GM18519 (cell line): Measurements from ENCODE around the gene SNAP23.

Source experiments
- ATAC-seq: cut with Tn5 transposase; IDR thresholded peaks from one replicate; pipeline ENCODE4 v1.9.1; 2021; ENCODE audit warnings: mild to moderate bottlenecking, moderate library complexity; ENCODE audit not compliant: unreplicated experiment, low FRiP score

Gene SNAP23

DNA sequence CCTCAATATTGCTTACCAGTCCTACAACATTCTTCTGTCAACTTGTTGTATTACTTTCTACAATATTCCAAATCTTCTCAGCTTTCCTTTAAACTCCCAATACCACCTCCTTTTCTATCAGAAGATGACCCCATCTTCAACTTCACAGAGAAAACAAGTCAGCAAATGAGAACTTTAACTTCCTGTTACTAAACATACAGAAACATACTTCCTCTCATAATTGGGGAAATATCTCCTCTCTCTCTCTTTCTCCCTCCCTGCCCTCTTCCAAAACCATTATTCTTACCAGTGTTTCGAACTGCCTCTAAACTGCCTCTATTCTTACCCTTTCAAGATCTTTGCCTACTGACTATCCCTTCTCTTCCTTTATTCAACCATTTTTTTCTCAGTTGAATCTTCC lies 1.8 kb upstream of the SNAP23 start:
- no peak for ATAC-seq

DNA sequence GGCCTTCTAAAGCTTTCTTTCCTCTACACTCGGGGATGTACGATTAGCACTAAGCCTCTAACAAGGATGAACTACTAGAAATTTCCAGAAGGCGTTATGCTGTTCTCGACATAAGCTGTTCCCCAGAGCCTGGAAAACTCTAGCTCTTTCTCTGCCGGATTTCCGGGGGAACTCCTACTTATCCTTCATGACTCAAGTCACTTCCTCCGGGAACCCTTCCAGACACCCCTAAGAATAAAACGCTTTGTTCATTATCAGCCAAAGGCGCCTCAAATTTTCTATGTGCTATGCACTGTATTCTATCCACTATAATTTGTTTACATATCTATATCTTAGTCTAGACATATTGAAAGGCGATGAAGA lies 455 bp upstream of the SNAP23 start:
- ATAC-seq = no peak

DNA sequence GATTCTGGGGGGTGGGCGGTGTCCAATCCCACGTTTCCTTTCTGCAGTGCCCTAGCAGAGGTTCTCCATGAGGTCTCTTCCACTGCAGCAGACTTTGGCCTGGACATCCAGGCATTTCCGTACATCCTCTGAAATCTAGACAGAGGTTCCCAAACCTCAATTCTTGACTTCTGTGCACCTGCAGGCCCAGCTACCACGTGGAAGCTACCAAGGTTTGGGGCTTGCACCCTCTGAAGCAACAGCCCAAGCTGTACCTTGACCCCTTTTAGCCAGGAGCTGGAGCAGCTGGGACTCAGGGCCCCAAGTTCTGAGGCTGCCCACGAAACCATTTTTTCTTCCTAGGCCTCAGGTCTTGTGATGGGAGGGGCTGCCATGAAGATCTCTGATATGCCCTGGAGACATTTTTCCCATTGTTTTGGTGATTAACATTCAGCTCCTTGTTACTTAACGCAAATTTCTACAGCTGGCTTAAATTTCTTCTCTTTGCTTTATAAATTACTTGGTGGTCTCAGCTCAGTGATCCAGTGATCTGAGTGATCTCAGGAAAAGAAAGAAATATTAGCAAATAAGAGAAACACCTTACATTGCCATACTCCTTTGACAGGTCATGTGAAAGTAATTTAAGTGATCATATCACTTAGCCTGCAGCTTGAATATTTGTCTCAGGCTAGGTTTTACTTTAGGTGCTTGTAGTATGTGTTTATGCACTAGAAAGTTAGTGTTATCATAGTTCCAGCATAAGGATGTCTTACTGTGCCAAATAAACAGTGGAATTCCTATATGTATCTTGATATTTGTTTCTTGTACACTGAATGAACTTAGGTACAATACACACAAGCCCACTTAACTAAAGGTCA lies 3.0 kb downstream of the SNAP23 start:
- ATAC-seq = no peak

DNA sequence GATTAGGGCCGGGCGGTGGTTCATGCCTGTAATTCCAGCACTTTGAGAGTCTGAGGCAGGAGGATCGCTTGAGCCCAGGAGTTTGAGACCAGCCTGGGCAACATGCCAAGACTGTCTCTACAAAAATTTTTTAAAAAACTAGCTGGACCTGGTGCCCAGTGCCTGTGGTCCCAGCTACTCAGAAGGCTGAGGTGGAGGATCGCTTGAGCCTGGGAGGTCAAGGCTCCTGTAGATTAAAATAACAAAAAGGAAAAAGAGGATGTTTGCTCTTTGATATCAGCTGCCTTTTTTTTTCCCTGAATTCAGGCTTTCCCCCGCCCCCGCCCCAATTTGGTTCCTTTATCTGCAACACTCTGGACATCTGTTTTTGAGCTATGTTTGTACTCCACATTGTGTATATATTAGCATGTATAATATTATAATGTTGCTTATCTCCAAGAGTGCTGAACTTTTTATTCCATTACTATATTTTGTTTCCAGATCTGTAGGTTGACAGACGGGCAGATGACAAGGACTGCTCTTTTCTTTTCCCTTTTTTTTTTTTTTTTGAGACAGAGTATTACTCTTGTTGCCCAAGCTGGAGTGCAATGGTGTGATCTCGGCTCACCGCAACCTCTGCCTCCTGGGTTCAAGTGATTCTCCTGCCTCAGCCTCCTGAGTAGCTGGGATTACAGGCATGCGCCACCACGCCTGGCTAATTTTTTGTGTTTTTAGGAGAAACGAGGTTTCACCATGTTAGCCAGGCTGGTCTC lies 4.6 kb downstream of the SNAP23 start:
- no peak for ATAC-seq

DNA sequence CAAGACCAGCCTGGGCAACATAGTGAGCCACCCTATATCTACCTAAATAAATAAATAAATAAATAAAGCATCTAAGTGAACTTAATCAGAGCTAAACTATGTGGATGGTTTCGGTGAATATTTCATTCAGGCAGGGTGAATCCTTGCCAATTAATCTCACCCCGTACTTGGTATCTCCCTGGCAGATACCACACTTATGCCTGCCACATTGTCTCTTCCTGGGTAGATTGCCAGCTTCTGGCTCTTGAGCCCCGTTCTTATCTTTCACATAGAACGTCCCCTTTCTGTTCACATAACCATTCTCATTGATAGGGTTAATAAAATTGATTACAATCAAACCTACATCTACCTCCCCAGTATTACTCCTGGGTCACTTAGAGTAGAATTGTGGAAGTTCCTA lies 7.0 kb downstream of the SNAP23 start:
- ATAC-seq = no peak

DNA sequence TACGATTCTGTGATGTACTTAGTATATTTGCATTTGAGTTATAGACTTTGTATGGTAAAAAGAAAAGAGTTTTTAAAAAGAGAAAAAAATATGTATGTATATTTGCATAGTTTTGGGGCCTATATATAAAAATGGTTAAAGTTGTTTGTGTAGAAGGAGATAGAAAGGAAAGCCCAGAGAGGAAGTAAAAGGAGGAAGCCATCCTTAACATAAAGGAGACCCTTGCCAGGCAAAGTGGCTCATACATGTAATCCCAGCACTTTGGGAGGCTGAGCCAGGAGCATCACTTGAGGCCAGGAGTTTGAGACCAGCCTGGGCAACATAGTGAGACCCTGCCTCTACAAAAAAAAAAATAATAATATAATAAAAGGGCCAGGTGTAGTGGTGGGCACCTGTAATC lies 8.4 kb downstream of the SNAP23 start:
- ATAC-seq = no peak

DNA sequence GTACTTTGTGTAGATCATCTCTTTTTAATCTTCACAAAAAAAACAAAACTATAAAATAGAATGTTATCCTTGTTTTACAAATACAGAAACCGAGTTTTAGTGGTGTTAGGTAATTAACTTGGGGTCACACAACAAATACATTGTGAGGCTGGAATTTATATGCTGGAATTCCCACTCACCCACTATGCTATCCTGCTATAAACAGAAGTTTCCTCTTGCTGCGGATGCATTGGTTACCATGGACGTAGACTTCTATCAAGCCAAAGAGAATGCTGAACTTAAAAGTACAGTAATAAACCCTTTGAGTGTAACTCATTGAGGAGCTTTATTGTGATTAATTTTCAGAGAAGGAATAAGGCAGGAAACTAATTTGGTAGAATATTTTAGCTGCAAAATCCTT lies 9.2 kb downstream of the SNAP23 start:
- ATAC-seq = no peak

DNA sequence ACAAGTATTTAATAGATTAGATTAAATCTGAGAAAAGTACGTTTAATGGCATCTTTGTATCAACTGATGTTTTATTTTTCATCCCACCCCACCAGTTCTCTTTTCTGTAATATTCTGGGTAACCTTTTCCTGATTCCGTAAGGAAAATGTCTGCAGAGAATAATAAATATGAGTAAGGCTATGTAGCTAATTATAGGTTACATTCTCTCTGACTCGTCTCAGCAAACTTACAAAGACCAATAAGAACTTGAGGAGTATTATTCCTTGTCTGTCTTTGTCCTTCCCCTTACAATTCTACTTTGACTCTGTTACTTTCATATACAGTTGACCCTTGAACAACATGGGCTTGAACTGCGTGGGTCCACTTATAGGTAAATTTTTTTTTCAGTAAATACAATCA lies 12.1 kb downstream of the SNAP23 start:
- no peak for ATAC-seq

DNA sequence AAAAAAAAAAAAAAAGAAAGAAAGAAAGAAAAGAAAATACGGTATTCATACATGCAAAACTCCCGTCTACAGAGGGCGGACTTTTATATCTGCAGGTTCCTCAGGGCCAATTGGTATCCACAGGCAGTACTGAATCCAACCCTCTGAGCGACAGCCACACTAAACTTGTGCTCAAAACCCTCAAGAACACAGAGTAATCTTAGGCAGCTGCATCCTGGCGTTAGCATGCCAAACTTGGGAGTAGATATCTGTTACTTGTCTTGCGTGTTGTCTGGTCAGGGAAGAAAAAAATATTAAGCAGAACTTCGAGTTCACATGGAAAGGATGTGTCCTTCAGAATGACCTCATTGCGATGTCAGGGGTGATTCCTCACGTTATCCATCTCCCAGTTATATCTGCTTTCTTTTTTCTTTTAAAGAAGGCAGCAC lies 12.8 kb downstream of the SNAP23 start:
- ATAC-seq = no peak

DNA sequence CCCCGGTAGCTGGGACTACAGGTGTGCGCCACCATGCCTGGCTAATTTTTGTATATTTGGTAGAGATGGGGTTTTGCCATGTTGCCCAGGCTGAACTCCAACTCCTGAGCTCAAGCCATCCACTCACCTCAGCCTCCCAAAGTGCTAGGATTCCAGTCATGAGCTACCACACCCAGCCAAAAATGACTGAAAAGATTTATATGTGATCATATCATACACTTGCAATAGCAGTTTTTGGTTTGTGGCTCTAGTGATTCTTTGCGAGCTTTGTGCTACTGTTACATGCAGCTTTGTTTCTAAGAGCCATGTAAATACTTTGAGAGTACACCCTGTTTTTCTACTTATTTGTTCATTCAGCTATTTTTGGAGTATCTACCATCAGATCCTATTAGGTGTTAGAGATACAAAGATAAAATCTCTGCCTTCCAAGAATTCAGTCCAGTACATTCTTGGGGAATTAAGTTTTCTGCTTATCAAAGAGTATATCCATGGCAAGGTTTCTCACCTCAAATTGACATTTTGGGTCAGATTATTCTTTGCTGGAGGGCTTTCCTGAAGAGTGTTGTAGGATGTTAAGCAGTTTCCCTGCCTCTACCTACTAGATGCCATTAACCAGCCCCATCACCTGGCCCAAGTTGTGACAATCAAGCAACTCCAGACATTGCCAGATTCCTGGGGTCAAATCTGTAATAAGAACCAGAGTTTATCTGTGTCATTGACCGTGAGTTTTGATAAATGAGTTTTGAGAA lies 15.0 kb downstream of the SNAP23 start:
- no peak for ATAC-seq

DNA sequence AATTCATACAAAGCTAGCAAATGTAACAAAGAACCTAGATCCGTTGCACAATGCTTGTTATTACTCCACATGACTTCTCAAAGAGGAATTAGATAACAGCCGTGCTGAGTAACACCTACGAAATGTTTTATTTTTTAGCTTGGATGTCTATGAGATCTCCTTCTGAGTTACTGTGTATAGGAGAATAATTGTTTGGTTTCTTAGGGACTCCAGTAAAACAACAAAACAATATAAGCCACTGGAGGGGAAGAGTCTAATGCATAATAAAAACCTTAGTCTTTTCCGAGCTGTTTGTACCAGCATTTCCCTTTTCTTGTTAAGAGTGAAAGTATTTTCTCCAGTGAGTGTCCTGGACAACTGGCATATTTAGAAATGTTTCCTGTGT lies 15.6 kb downstream of the SNAP23 start:
- ATAC-seq = no peak

DNA sequence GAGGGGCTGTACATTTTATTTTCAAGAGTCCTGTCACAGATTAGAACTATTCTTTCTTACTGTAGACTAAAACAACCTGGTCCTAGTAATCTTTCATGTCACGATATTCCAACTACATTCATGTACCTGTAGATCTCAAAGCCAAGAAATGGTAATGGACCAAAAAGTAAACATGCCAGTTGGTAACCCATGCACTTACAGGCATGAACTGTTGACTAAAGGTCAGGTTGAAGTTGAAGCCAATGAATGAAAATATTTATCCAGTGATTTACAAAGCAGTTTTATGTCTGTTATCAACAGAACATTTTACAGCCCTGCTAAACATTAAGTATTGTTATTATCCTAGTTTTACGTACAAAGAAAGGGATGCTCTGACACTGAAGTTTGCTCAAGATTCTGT lies 27.9 kb downstream of the SNAP23 start:
- no peak for ATAC-seq

DNA sequence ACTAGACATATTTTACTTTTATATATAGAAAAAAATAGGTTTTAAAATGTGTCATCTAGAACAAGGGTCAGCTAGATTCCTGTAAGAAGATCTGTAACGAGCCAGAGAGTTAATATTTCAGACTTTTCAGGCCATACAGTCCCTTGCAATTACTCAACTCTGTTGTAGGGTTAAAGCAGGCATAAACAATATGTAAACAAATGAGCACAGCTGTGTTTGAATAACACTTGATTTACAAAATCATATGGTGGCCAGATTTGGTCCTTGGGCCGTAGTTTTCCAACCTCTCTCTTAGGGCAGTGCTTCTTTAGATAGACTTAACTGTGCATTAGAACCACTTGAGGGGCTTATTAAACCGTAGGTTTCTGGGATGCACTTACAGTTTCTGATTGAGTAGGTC lies 33.5 kb downstream of the SNAP23 start:
- ATAC-seq = no peak

DNA sequence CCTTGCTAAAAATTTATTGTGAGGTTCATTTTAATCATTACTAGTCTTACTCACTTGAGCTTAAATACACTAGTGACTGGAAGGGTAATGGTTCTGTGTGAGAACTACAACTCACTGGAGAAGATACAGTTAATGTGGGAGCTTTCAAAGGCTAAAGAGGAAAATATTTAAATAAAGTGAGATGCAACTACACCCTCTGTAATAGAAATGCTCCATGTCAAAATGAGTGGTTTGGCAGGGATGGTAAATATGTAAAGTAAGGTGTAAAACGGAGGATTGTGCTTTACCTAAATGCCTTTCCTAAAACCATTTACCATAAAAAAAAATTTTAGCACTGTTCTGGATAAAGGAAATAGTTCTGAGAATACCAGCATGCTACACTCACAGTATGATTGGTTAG lies 37.8 kb downstream of the SNAP23 start:
- ATAC-seq = no peak

DNA sequence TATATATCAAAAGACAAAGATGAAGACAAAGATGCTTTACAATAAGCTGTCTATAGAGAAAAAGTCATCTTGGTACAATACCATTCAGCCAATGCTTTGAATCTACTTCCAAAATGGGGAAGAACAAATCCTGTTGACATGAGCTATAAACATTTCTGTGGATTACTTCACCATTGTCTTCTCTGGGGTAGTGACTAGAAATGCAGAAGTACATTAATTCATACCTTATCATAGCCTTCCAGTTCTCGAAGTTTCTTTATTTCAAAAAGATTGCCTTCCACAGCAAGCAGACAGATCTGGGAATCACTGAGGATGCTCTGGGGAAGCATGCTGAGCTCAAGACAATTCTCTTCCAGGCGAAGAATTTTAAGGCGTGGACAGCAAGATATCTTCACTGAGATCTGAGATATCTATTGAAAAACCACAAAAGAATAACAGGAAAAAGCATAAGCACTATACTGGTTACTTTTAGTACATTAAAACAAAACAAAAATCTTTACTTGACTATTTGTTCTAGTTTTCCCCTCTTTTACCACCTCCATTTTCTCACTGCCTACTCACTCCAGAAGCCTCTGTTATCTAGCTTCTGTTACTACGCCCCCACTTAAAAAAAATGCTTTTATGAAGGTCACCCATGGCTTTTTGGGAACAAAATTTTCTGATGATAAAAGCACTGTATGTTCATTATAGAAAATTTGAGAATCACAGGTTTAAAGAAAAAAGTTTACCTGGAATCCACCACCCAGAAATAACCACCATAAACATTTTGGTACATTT lies 49.6 kb downstream of the SNAP23 start:
- no peak for ATAC-seq

DNA sequence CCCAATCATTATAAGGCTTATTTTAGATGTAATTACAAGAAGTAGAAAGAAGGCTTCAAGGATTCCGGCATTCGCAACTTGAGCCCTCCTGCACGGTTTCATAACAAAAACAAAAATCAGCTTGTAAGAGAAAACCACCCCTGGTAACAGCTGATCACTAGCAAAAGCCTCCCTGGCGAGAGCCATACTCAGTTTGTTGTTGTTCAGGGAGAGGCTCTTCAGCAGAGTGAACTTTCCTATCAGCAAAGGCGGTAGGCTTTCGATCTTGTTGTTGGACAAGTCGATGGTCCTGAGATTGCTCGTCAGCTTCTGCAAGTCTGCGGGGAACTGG lies 52.4 kb downstream of the SNAP23 start:
- no peak for ATAC-seq

DNA sequence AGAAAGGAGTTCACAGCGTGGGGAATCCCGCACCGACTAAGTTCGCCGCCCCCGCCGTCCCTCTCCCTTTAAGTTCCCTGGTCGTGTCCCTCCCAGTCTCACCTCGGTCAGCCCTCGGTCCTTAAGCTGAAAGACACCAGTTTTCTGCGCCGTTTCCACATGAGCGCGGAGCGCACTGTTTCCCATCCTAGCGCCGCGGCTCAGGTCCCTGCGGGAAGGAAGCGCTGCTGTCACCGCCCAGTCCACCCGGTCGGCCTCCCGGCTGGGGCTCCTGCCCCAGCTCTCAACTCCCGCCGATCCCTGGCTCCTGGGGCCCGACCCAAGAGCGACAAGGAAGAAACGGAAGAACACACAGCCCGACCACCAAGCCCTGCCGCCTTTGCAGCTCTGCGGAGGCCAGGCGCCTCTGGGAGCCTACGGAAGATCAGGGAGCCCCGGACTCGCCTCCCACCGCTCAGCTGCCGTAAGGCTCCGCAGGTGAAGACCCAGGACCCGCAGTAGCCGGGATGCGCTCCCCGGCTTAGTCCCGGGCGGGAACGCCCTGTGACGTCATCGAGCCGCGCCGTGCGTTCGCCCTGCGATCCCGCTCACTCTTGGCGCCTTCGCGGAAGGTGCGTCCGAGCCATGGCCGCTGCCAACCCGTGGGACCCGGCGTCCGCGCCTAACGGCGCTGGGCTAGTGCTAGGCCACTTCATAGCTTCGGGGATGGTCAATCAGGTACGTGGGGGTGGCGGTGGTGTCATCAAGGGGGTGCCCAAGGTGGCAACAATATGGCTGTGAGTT lies 53.0 kb downstream of the SNAP23 start, which contains the start of the genes HAUS2 and LRRC57:
Gene HAUS2, plus strand, starts transcription at position 590 of the 783 bp plus-strand sequence. Its CDS starts 35 bp downstream, at position 625.
Gene LRRC57, minus strand, starts transcription at position 545 of the 783 bp plus-strand sequence. Its CDS starts 359 bp downstream, at position 186.
- peak; percentile 72 for ATAC-seq

DNA sequence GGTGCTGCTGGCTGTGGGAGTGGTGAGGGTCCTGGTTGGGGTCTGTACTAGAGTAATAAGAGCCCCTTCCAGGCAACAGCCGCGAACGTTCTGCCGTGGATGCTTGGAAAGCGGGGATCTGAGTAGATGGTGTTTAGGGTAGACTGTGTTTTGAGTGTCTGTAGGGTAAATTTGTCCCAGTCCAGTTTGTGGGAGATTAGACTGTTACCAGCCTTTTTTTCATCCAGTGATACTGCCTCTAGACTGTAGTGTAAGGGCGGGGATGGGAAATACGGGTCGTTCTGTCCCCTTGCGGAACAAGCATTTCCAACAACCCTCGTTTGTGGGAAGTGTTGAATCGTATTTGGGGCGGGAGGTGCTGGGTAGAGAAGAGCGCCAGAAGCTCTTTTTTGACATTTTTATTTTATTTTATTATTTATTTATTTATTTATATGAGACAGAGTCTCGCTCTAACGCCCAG lies 53.6 kb downstream of the SNAP23 start:
- ATAC-seq = peak; percentile 16

DNA sequence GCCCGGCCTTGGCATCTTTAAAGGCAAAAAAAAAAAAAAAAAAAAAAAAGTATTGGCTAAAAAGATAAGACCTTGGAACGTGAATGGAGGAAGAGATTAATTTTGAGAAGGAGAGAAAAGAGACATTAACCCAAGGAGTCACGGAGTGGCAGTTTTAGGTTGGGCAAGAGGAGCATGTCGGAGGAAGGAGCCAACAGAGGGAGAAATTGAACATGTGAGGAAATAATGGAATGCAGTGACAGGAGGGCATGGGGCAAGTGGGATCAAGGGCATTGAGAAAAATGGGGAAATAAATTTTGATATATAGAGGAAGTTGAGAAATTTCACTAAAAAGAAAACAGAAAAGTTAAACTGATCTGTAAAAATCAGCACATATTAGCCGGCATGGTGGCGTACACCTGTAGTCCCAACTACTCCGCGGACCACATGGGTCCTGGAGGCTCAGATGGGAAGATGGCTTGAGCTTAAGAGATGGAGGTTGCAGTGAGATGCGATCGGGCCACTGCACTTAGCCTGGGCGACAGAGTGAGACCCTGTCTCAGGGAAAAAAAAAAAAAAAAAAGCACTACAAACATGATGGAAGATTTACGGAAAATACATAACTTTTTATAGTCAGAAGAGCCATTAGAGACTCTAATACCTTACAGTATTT lies 54.4 kb downstream of the SNAP23 start:
- ATAC-seq = no peak
